Chondrocyte (in vitro differentiated cells): ENCODE measurements around the gene PPP2R5A. TPM values are rescaled to one million over a fixed set of nuclear protein-coding genes. Genes with fewer than 3 reads are reported as not detected.

Source experiments
- DNase-seq: peaks from one replicate; pipeline ENCODE4 v3.0.0; 2021; ENCODE audit warnings: mixed read lengths, low spot score
- H3K27ac Mint-ChIP-seq: one replicate; pipeline ENCODE4 v1.8.0; 2021; ENCODE audit warnings: mild to moderate bottlenecking, moderate library complexity, mixed read lengths; ENCODE audit not compliant: unreplicated experiment
- H3K27me3 Mint-ChIP-seq: 2 replicates; pipeline ENCODE4 v1.8.0; 2021; ENCODE audit warnings: low read depth, mixed read lengths
- H3K36me3 Mint-ChIP-seq: 2 replicates; pipeline ENCODE4 v1.8.0; 2021; ENCODE audit warnings: low read depth, mixed read lengths
- H3K4me1 Mint-ChIP-seq: 2 replicates; pipeline ENCODE4 v1.8.0; 2021; ENCODE audit warnings: low read depth, mild to moderate bottlenecking, mixed read lengths
- H3K4me3 Mint-ChIP-seq: one replicate; pipeline ENCODE4 v1.8.0; 2021; ENCODE audit warnings: mild to moderate bottlenecking, moderate library complexity, mixed read lengths; ENCODE audit not compliant: unreplicated experiment
- H3K9me3 Mint-ChIP-seq: 2 replicates; pipeline ENCODE4 v1.8.0; 2021; ENCODE audit warnings: low read depth, mixed read lengths
- CTCF ChIP-seq: fragments of 200-600 bp; sonication (generic); IDR thresholded peaks from 2 replicates; pipeline ENCODE4 v1.5.0; 2021; ENCODE audit warnings: antibody characterized with exemption, mild to moderate bottlenecking, moderate library complexity
- total RNA-seq: library from RNA; stranded (reverse); gene quantifications from 3 replicates; pipeline ENCODE4 v1.2.1, GENCODE V29; 2021

The PPP2R5A gene
- total RNA-seq, 1 donor from 2014 or later, result 16.8 TPM

- Mint-ChIP-seq H3K4me3 (no peak overlapping the region), H3K27me3 (no peaks in the 10 kb centered on the region), H3K9me3 (no peaks in the 10 kb centered on the region), H3K27ac (no peak overlapping the region), H3K4me1 (no peaks in the 10 kb centered on the region), H3K36me3 (no peaks in the 10 kb centered on the region)
- no peak for TF ChIP-seq CTCF
- DNase-seq, result no peak
These were observed 43.7 kb upstream of the PPP2R5A start for GRCh38 chr1:212241501-212241900.

- TF ChIP-seq CTCF, result no peak
- Mint-ChIP-seq H3K9me3 (no peaks in the 10 kb centered on the region), H3K27me3 (no peaks in the 10 kb centered on the region), H3K27ac (no peak overlapping the region), H3K4me1 (peaks cover 3% of the 10 kb centered on the region), H3K4me3 (no peak overlapping the region), H3K36me3 (no peaks in the 10 kb centered on the region)
- no peak for DNase-seq
These were observed 43.3 kb upstream of the PPP2R5A start for GRCh38 chr1:212241957-212242287.

GRCh38 chr1:212242288-212242984, 42.8 kb upstream of the PPP2R5A start:
- Mint-ChIP-seq H3K4me1 (peaks cover 8% of the 10 kb centered on the region), H3K9me3 (no peaks in the 10 kb centered on the region), H3K4me3 (no peak overlapping the region), H3K27me3 (no peaks in the 10 kb centered on the region), H3K36me3 (no peaks in the 10 kb centered on the region), H3K27ac (no peak overlapping the region)
- no peak for DNase-seq
- TF ChIP-seq CTCF, result no peak

GRCh38 chr1:212242985-212243308, 42.3 kb upstream of the PPP2R5A start:
- no peak overlapping the region for H3K27ac Mint-ChIP-seq
- no peak overlapping the region for H3K4me3 Mint-ChIP-seq
- no peaks in the 10 kb centered on the region for H3K9me3 Mint-ChIP-seq
- no peak for TF ChIP-seq CTCF
- DNase-seq, result no peak
- peaks cover 13% of the 10 kb centered on the region for H3K4me1 Mint-ChIP-seq
- no peaks in the 10 kb centered on the region for H3K36me3 Mint-ChIP-seq
- H3K27me3 Mint-ChIP-seq, result no peaks in the 10 kb centered on the region

DNA sequence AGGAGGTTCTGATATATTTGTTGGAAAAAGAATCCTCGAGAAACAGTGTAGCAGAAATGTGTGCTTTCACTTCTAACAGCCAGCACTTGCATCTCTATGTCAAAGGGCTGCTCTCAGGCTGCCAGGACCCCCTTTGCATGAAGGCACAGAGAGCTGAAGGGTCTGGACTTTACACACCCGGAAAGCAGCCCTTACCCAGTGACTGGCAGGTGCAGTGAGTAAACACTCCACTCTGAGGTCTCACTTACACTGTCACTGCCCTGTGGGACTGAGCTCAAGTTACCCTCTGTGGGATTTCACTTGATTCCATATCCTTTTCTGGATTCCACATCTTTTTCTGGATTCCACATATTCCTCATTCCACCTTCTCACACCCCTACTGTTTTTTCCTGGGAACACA, 40.8 kb upstream of the PPP2R5A start:
- DNase-seq, result no peak
- no peak for TF ChIP-seq CTCF
- Mint-ChIP-seq H3K4me3 (no peak overlapping the region), H3K36me3 (no peaks in the 10 kb centered on the region), H3K9me3 (no peaks in the 10 kb centered on the region), H3K27ac (no peak overlapping the region), H3K27me3 (no peaks in the 10 kb centered on the region), H3K4me1 (peaks cover 18% of the 10 kb centered on the region)
